GM19395 (cell line): ENCODE measurements around the gene ELF4.
A peak's percentile ranks its signal among the peaks of the same experiment; 100 is the strongest.

ENCODE experiments used
- ATAC-seq: cut with Tn5 transposase; IDR thresholded peaks from one replicate; pipeline ENCODE4 v1.9.1; 2021; ENCODE audit warnings: mild to moderate bottlenecking, moderate library complexity; ENCODE audit not compliant: unreplicated experiment

Gene ELF4

DNA sequence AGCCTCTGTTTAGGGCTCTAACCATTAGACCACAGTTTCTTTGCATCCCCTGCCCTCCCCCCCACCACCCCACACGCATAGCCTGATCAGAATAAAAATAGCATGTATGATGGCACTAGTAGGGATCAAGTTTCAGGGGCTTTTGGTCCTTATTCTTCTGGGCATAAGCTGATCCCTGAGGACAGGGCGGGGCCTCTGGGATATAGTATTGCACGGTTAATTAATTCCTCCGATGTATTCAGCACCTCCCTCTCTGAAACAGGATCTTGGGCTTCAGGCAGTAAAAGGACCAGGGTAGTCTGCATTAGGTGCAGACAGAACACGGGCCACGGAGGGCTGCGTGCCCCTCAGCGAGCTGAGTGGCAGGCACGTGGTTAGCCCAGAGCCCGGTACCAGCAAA lies 57.1 kb downstream of the ELF4 start:
- no peak for ATAC-seq

DNA sequence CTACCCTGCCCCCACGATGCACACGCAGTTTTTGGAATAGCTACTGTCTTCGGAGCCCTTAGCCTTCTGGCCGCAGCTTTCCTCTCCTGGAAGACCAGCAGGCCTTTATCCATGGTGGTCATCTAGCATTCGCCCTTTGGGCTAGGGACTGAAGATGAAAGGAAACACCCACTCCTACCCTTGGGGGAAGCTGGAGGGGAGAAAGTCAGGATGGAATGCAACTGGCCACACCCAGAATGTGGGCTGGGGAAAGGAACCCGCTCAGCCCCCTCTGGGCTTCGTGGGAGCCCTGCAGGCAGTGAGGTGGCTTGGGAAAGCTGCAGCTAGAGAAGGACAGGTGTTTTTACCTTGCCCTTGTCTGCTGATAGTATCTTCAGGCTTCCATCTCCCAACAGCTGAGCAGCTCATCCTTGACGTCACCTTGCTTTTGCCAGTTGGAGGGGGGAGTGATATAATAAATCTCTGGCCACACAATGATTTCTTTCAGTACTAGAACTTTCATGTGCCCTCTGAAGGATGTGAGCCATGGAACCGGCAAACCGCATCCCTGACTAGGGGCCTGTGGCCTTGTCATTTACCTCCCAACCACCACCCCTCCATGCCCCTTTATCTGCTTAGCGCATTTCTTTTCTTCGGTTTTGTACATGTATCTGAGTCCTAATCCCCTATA lies 59.0 kb downstream of the ELF4 start:
- no peak for ATAC-seq

DNA sequence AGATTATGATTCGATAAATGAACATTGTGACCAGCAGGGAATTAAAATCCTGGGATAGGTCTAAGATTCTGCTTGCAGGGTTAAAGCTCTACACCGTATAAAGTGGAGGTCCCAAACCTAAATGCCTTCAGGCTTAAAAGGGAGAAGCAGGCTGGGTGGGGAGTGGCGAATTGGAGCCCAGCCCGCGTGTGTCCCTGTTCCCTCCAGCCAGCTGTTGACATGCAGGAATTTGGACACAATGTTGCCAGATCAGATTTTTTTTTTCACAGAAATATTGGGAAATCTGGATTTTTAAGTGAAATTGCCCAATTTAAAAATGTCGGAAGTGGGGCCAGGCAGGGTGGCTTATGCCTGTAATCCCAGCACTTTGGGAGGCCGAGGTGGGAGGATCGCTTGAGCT lies 60.5 kb downstream of the ELF4 start:
- ATAC-seq = no peak

DNA sequence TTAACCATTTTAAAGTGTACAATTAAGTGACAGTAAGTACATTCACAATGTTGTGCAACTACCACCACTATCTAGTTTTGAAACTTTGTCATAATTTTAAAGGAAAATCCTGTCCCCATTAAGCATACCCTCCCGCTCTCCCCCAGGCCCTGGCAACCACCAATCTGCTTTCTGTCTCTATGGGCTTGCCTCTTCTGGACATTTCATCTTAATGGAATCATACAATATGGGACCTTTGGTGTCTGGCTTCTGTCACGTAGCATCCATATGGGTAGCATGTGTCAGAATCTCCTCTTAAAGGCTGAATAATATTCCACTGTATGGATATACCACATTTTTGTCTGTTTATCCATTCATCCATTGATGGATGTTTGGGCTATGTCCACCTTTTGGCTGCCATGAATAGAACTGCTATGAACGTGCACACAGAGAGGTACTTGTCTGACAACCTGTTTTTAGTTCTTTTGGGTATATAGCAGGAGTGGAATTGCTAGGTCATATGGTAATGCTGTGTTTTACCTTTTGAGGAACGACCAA lies 61.5 kb downstream of the ELF4 start:
- ATAC-seq = no peak

DNA sequence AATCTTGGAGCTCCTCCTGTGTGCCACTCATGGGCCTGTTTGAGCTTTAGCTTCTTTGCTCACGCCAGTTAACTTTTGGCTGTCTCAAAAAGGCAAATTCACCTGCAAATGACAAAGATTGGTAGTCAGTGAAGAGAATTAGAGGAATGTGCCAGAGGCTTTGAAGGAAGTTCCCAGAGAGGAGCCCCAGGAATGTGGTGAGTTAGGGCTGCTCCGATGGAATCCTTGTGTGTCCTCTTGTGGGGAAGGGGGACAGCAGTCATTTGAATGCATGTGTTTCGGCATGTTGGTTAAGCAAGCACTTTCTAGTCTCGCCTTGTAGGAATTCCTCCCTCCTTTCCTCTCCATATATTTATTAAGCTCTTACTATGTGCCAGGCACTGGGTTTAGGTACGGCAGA lies 62.9 kb downstream of the ELF4 start:
- no peak for ATAC-seq

DNA sequence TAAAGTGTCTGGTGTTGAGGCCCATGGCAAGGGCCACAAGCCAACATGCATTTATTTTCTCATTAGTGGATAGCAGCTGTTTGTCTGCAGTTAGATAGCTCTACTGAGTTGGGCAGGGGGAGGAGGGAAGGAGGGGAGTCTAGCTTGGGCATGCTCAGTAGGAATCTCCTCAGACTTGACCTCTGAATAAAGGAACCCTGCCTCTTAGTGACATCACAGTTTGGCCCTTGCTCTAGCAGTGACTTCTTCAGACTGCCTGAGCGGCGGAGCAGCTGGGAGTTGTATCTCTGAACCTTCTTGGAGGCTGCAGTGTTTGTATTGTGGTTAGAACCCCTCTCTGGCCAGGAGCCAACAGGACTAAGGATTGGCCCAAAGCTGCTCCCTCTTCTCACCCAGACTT lies 70.5 kb downstream of the ELF4 start:
- ATAC-seq = no peak

DNA sequence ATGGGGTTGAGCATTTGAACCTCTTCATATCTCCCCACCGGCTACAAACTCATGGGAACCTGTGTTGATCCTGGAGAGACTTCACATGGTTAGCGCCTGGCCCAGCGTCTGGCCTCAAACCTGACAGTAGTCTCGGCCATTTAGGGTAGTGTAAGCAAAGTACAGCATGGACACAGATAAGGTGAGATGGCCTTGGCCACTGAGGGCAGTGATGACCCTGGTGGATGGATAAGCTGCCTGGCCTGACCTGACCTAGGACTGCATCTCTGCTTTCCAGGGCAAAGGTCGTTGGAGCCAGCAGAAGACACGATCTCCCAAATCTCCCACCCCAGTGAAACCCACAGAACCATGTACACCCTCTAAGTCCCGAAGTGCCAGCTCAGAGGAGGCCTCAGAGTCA lies 76.1 kb downstream of the ELF4 start:
- no peak for ATAC-seq

DNA sequence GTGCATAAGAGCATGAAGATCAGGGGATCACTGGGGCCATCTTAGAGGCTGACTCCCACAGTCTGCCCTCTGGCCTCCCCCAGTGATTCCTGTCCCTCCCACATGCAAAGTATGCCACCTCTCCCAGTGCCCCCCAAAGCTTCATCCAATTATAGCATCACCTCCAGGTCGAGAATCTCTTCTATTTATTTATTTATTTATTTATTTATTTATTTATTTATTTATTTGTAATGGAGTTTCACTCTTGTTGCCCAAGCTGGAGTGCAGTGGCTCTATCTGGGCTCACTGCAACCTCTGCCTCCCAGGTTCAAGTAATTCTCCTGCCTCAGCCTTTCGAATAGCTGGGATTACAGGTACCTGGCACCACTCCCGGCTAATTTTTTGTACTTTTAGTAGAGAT lies 77.7 kb downstream of the ELF4 start:
- ATAC-seq = no peak

DNA sequence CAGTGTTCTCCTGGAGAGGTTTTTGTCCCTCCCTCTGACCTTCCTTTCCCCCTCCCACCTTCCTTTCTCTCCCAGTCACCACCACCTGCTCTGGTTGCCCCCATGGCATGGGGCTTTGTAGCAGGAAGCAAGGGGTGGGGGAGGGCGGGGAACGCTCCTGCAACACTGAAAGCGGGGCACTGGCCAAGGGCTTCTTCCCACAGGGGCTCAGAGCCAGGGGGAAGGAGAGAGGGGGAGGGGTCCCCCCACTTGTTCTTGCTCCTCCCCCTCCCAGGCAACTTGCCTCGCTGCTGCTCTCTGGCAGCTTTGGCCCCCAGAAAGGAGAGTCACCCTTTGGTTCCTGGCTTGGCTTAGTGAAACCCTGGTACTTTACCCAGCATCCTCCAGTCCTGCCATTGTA lies 79.5 kb downstream of the ELF4 start:
- no peak for ATAC-seq

DNA sequence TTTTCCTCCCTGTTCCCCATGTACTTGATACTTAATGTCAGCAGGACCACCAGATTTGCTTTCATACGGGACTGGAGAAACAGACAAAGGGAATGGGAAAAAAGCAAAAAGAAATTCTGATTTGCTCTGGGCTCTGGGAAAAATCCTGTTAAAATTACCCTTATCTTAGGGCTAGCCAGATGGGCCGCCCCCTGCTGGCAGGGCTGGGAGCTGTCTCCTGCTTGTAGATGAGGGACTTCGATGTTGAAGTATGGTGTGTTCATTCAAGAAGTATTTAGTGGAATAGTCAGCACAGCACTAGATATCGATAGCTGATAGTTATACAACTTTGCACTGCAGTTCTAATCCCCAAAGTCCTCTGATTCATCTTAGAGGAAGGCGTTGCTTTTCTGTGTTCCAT lies 82.1 kb downstream of the ELF4 start:
- no peak for ATAC-seq

DNA sequence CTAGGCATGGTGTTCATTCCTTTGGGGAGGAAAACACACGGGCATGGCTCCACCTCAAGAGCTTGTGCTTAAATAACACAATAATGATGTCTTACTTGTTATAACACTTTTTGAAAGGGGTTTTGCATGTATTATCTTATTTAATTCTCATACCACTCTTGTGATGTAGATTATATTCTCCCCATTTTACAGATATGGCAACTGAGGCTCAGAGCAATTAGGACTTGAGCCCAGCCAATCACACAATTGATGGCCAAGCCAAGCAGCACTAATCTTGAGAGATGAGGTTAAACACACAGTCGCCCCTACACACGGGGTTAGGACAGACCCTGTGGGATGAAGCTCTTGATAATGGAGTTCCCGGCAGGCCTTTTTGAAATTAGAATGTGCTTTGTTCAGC lies 82.7 kb downstream of the ELF4 start:
- ATAC-seq = no peak

DNA sequence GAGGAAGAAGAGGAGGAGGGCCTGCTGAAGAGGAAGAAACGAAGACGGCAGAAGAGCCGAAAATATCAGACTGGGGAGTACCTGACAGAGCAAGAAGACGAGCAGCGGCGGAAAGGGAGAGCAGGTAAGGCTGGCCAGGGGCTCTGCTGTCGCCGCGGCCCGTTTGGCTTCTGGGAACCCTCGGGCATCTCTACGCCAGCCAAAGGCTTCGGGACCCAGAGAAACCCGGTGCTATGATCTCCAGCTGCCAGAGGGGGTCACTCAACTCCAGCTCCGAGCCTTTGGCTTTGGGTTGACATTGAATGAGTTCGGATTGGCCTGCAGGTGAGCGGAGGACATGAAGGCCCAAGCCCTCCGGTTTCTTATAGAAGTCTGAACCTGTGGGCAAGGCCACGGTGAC lies 85.0 kb downstream of the ELF4 start:
- no peak for ATAC-seq

DNA sequence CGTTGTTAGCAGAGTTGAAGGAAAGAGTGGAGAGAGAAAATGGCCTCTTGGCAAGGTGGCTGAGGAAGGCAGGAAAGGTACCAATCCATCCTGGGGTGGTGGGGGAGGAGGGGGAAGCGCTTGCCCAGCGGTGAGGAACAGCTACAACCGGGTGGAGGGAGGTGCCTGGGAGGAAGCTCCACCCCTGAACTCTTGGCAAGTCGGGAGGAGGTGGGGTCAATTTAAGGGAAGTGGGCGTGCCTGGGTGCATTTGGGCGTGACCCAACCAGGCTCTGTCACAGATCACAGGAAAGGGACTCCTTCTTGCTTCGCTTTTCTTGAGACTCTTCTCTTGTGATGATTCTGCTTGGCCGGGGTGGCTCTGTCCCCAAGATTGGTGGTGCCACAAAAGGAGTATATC lies 86.2 kb downstream of the ELF4 start:
- ATAC-seq = peak; percentile 99

DNA sequence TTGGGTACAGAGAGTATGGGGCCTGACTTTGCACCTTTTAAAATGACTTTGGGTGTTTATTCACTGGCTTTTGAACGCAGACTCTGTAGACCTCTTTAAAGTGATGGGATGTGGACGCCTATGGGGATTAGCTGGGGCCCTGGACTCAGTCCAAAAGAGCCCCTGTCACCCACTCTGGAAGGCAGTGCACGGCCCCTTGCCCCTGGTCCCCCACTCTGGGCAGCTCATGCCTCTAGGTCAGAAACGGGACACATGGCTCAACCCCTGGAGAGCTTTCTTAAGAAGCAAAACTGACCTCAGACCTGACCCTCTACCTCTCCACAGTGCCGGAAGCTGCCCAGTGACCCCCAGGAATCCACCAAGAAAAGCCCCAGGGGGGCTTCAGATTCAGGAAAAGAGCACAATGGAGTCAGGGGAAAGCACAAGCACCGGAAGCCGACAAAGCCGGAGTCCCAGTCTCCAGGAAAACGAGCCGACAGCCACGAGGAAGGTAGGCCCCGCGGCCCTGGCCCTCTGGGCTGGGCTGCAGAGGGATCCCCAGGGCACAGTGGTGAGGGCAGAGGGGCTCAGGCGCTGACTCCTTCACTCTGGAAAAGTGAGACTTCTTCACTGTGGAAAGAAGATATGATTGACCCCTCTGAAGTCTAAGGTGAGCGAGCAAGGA lies 89.5 kb downstream of the ELF4 start:
- no peak for ATAC-seq

DNA sequence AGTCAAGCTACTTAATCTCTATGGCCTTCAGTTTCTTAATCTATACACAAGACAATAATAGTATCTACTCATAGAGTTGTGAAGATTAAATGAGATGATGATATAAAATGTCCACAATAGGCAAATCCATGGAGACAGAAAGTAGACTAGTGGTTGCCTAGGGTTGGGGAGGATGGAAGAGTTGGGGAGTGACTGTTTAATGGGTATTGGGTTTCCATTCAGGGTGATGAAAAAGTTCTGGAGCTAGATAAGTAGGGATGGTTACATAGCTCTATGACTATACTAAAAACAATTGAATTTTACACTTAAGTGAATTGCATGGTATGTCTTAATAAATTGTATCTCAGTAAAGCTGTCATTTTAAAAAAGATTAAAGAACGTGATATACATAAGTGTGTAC lies 92.2 kb downstream of the ELF4 start:
- no peak for ATAC-seq

DNA sequence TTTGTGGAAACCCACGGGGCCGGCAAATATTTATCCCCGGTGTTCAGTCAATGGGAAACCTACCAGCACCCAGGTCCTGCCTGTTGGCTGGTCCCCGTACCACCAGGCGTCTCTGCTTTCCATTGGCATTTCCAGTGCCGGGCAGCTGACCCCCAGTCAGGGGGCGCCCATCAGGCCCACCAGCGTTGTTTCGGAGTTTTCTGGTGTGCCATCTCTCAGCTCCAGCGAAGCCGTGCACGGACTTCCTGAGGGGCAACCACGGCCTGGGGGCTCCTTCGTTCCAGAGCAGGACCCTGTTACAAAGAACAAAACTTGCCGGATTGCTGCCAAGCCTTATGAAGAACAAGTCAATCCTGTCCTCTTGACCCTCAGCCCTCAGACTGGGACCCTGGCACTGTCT lies 95.1 kb downstream of the ELF4 start:
- no peak for ATAC-seq
